22Rv1 (cell line): ENCODE results near the gene DSCAML1.

ENCODE experiments used
- CTCF ChIP-seq: fragments of 450-650 bp; IDR thresholded peaks from 2 replicates; pipeline ENCODE4 v1.5.1; 2017; ENCODE audit warnings: mild to moderate bottlenecking
- ZFX ChIP-seq: fragments of 450-650 bp; IDR thresholded peaks from 2 replicates; pipeline ENCODE4 v1.6.1; 2017; ENCODE audit warnings: antibody characterized with exemption, borderline replicate concordance

GRCh38 chr11:117816151-117816741 is 19.2 kb upstream of the DSCAML1 start:
- no peak for TF ChIP-seq CTCF
- no peak for TF ChIP-seq ZFX
